Fibroblast of lung (primary cell): Measurements from ENCODE around the gene PLCG1.

Source experiments
- CTCF ChIP-seq, 2 donors: IDR thresholded peaks in 1 of 2; conservative IDR thresholded peaks in 1 of 2; 1 replicate in 1 of 2; 2 replicates in 1 of 2; pipeline ENCODE4 v1.5.1; 2011 to 2012; ENCODE audit warnings: low read length in 2 of 2, control low read depth in 1 of 2, inconsistent platforms in 1 of 2, low read depth in 1 of 2, mild to moderate bottlenecking in 1 of 2
- EZH2 ChIP-seq: IDR thresholded peaks from 2 replicates; pipeline ENCODE4 v1.5.1; 2012; ENCODE audit warnings: low read length, control low read depth, mild to moderate bottlenecking; ENCODE audit errors: missing control alignments

GRCh38 chr20:41169162-41169690 lies 31.9 kb downstream of the PLCG1 start:
- TF ChIP-seq CTCF (conservative IDR thresholded peaks at IDR 0.05 in 1 of 2, IDR thresholded peaks at IDR 0.05 in 1 of 2; ENCODE audit: low read depth in 1 of 2, low read length in 2 of 2) (no peak), EZH2 (no peak)
